ENCODE measurements around the gene SUPV3L1.

- TF ChIP-seq CTCF (conservative IDR thresholded peaks at IDR 0.05; ENCODE audit: low read depth, low read length) (no peak), EZH2 (IDR thresholded peaks at IDR 0.05; ENCODE audit: borderline replicate concordance, low read depth, low read length, poor library complexity, severe bottlenecking) (no peak)
Measured at GRCh38 chr10:69224862-69225657, 45.0 kb downstream of the SUPV3L1 start.
